Mesenchymal stem cell (in vitro differentiated cells and primary cell): ENCODE results near the gene LRRTM2.

Experiments used
- DNase-seq: peaks from one replicate; pipeline ENCODE4 v3.0.0-alpha.2; 2013
- H2AFZ ChIP-seq: one replicate; pipeline ENCODE4 v1.6.1; 2013; ENCODE audit warnings: low read depth, mild to moderate bottlenecking, control low read depth, inconsistent platforms, low read length, moderate library complexity
- H2AK5ac ChIP-seq: 2 replicates; pipeline ENCODE4 v1.6.1; 2013; ENCODE audit warnings: low read length, moderate library complexity, mild to moderate bottlenecking, inconsistent platforms; ENCODE audit not compliant: severe bottlenecking
- H2BK120ac ChIP-seq: one replicate; pipeline ENCODE4 v1.6.1; 2013; ENCODE audit warnings: low read depth, mild to moderate bottlenecking, inconsistent platforms, low read length, moderate library complexity
- H2BK12ac ChIP-seq, 2 experiments: one replicate each; pipeline ENCODE4 v1.6.1; 2013; ENCODE audit warnings: inconsistent platforms in 2 of 2, low read length in 2 of 2, mild to moderate bottlenecking in 2 of 2, moderate library complexity in 2 of 2, control low read depth in 1 of 2
- H2BK15ac ChIP-seq: one replicate; pipeline ENCODE4 v1.6.1; 2013; ENCODE audit warnings: mild to moderate bottlenecking, low read depth, inconsistent platforms; ENCODE audit not compliant: poor library complexity, severe bottlenecking
- H2BK5ac ChIP-seq: 2 replicates; pipeline ENCODE4 v1.6.1; 2013; ENCODE audit warnings: low read depth, mild to moderate bottlenecking, low read length, control low read depth, inconsistent platforms; ENCODE audit not compliant: poor library complexity, severe bottlenecking
- H3K14ac ChIP-seq, 2 experiments: one replicate each; pipeline ENCODE4 v1.6.1; 2013; ENCODE audit warnings: inconsistent platforms in 2 of 2, low read length in 2 of 2, control low read depth in 1 of 2, mild to moderate bottlenecking in 1 of 2, moderate library complexity in 1 of 2
- H3K18ac ChIP-seq, 2 experiments: one replicate each; pipeline ENCODE4 v1.6.1; 2013; ENCODE audit warnings: inconsistent platforms in 2 of 2, low read length in 2 of 2, control low read depth in 1 of 2, low read depth in 1 of 2, mild to moderate bottlenecking in 1 of 2
- H3K23ac ChIP-seq, 2 experiments: one replicate each; pipeline ENCODE4 v1.6.1; 2013; ENCODE audit warnings: inconsistent platforms in 2 of 2, low read length in 2 of 2, mild to moderate bottlenecking in 2 of 2, moderate library complexity in 2 of 2, control low read depth in 1 of 2
- H3K27ac ChIP-seq: 2 replicates; pipeline ENCODE4 v1.5.1; 2013; ENCODE audit warnings: mild to moderate bottlenecking, moderate library complexity, low read length, control low read depth, inconsistent platforms; ENCODE audit not compliant: poor library complexity, severe bottlenecking
- H3K27me3 ChIP-seq, 2 experiments: 2 replicates each; pipeline versions ENCODE4 v1.6.1 to v1.7.0; 2013; ENCODE audit warnings: low read length in 2 of 2, mild to moderate bottlenecking in 2 of 2, moderate library complexity in 2 of 2, control low read depth in 1 of 2, inconsistent platforms in 1 of 2; ENCODE audit not compliant: control insufficient read depth in 1 of 2, insufficient read depth in 1 of 2
- H3K36me3 ChIP-seq, 2 experiments: 2 replicates each; pipeline versions ENCODE4 v1.6.1 to v1.7.0; 2013; ENCODE audit warnings: low read length in 2 of 2, control low read depth in 1 of 2, inconsistent platforms in 1 of 2, low read depth in 1 of 2, mild to moderate bottlenecking in 1 of 2; ENCODE audit not compliant: insufficient read depth in 2 of 2, control insufficient read depth in 1 of 2
- H3K4ac ChIP-seq, 2 experiments: one replicate each; pipeline ENCODE4 v1.6.1; 2013; ENCODE audit warnings: inconsistent platforms in 2 of 2, low read length in 2 of 2, mild to moderate bottlenecking in 2 of 2, moderate library complexity in 2 of 2, control low read depth in 1 of 2, low read depth in 1 of 2
- H3K4me1 ChIP-seq: 2 replicates; pipeline ENCODE4 v1.6.1; 2013; ENCODE audit warnings: low read depth, low read length, control low read depth; ENCODE audit not compliant: control insufficient read depth, insufficient read depth
- H3K4me2 ChIP-seq: 2 replicates; pipeline ENCODE4 v1.6.1; 2013; ENCODE audit warnings: low read length, mild to moderate bottlenecking, inconsistent platforms; ENCODE audit not compliant: poor library complexity, severe bottlenecking
- H3K4me3 ChIP-seq, 2 experiments: 2 replicates each; pipeline versions ENCODE4 v1.5.1 to v1.7.0; 2013; ENCODE audit warnings: low read length in 2 of 2, mild to moderate bottlenecking in 2 of 2, control low read depth in 1 of 2, low read depth in 1 of 2; ENCODE audit not compliant: insufficient read depth in 1 of 2
- H3K79me1 ChIP-seq: replicated peaks from 2 replicates; pipeline ENCODE4 v1.6.1; 2013; ENCODE audit warnings: mild to moderate bottlenecking, control low read depth, low read length, inconsistent platforms; ENCODE audit not compliant: poor library complexity, severe bottlenecking
- H3K9ac ChIP-seq: 2 replicates; pipeline ENCODE4 v1.7.0; 2013; ENCODE audit warnings: mild to moderate bottlenecking, low read length, moderate library complexity
- H3K9me3 ChIP-seq: 2 replicates; pipeline ENCODE4 v1.7.0; 2013; ENCODE audit warnings: mild to moderate bottlenecking, low read length; ENCODE audit not compliant: control insufficient read depth
- H4K8ac ChIP-seq: one replicate; pipeline ENCODE4 v1.6.1; 2013; ENCODE audit warnings: inconsistent platforms, mild to moderate bottlenecking, low read length, moderate library complexity
- H4K91ac ChIP-seq: one replicate; pipeline ENCODE4 v1.6.1; 2013; ENCODE audit warnings: mild to moderate bottlenecking, low read length, inconsistent platforms
- WGBS: methylation state at CpG from one replicate; pipeline ENCODE4 v1.1.7; 2013; ENCODE audit warnings: mixed read lengths; 5-methylcytosine and 5-hydroxymethylcytosine counted together

Gene LRRTM2

GRCh38 chr5:138869038-138869437 lies 6.1 kb downstream of the LRRTM2 start:
- H3K9ac ChIP-seq, result no peak overlapping the region
- H2BK12ac ChIP-seq, result no peak overlapping the region
- no peak overlapping the region for H3K4me3 ChIP-seq
- H3K79me1 ChIP-seq, result peaks cover 9% of the 10 kb centered on the region
- DNase-seq, result no peak
- H4K91ac ChIP-seq, result no peak overlapping the region
- H3K27ac ChIP-seq, result no peak overlapping the region
- no peak overlapping the region for H2AK5ac ChIP-seq
- no peak overlapping the region for H2BK120ac ChIP-seq
- peaks cover 10% of the 10 kb centered on the region for H3K4me1 ChIP-seq
- no peak overlapping the region for H3K4ac ChIP-seq
- H3K18ac ChIP-seq, result no peak overlapping the region
- no peak overlapping the region for H2AFZ ChIP-seq
- H3K14ac ChIP-seq, result no peak overlapping the region
- H3K9me3 ChIP-seq, result no peaks in the 10 kb centered on the region
- no peak overlapping the region for H2BK5ac ChIP-seq
- peaks cover 2 to 8% of the 10 kb centered on the region in 2 experiments for H3K36me3 ChIP-seq
- no peak overlapping the region for H3K23ac ChIP-seq
- no peak overlapping the region for H3K4me2 ChIP-seq
- no peak overlapping the region for H4K8ac ChIP-seq
- no peak overlapping the region for H2BK15ac ChIP-seq
- 83% methylated on average over 1 of the region's 1 CpG for WGBS
- H3K27me3 ChIP-seq, result no peaks in the 10 kb centered on the region

- DNase-seq, result no peak
- Histone ChIP-seq H3K4me2 (no peak overlapping the region), H3K9me3 (peaks cover 8% of the 10 kb centered on the region), H3K9ac (no peak overlapping the region), H3K4me1 (peaks cover 8% of the 10 kb centered on the region), H3K27ac (no peak overlapping the region), H3K18ac (no peak overlapping the region), H4K91ac (no peak overlapping the region), H2BK15ac (no peak overlapping the region), H2AFZ (no peak overlapping the region), H2BK12ac (no peak overlapping the region), H3K4ac (no peak overlapping the region), H3K4me3 (no peak overlapping the region), H2AK5ac (no peak overlapping the region), H2BK120ac (no peak overlapping the region), H3K14ac (no peak overlapping the region), H2BK5ac (no peak overlapping the region), H3K27me3 (no peaks in the 10 kb centered on the region), H3K23ac (no peak overlapping the region), H3K79me1 (peaks cover 16% of the 10 kb centered on the region), H3K36me3 (peaks cover 9 to 12% of the 10 kb centered on the region in 2 experiments), H4K8ac (no peak overlapping the region)
- WGBS, result 100% methylated on average over 1 of the region's 1 CpG
Measured at GRCh38 chr5:138867011-138867410, 8.1 kb downstream of the LRRTM2 start.

GRCh38 chr5:138853132-138853531 lies 22.0 kb downstream of the LRRTM2 start:
- H3K27ac ChIP-seq, result no peak overlapping the region
- WGBS, result 81% methylated on average over 9 of the region's 9 CpGs

GRCh38 chr5:138850865-138851435 lies 24.2 kb downstream of the LRRTM2 start:
- Histone ChIP-seq H4K91ac (no peak overlapping the region), H3K14ac (no peak overlapping the region), H3K23ac (no peak overlapping the region), H3K9me3 (no peaks in the 10 kb centered on the region), H2AK5ac (no peak overlapping the region), H2BK120ac (no peak overlapping the region), H2BK12ac (no peak overlapping the region), H2AFZ (no peak overlapping the region), H3K4ac (no peak overlapping the region), H3K36me3 (peaks cover 5 to 6% of the 10 kb centered on the region in 2 experiments), H3K79me1 (peaks cover 11% of the 10 kb centered on the region), H3K4me1 (no peaks in the 10 kb centered on the region), H3K4me3 (no peak overlapping the region), H2BK15ac (no peak overlapping the region), H3K27ac (no peak overlapping the region), H3K4me2 (no peak overlapping the region), H3K18ac (no peak overlapping the region), H2BK5ac (no peak overlapping the region), H3K27me3 (no peaks in the 10 kb centered on the region), H3K9ac (no peak overlapping the region), H4K8ac (no peak overlapping the region)
- WGBS, result 76% methylated on average over 2 of the region's 2 CpGs
- no peak for DNase-seq

More at GRCh38 chr5:138853132-138853531, 22.0 kb downstream of the LRRTM2 start:
- H3K9me3 ChIP-seq, result no peaks in the 10 kb centered on the region
- no peak overlapping the region for H2BK5ac ChIP-seq
- no peak overlapping the region for H3K23ac ChIP-seq
- H3K4ac ChIP-seq, result no peak overlapping the region
- H2BK15ac ChIP-seq, result no peak overlapping the region
- no peak overlapping the region for H2BK120ac ChIP-seq
- H2BK12ac ChIP-seq, result no peak overlapping the region
- H3K4me3 ChIP-seq, result no peak overlapping the region
- no peak overlapping the region for H4K8ac ChIP-seq
- no peak overlapping the region for H3K9ac ChIP-seq
- no peak overlapping the region for H2AFZ ChIP-seq
- H3K79me1 ChIP-seq, result peaks cover 16% of the 10 kb centered on the region
- no peaks in the 10 kb centered on the region for H3K4me1 ChIP-seq
- peaks cover 4 to 6% of the 10 kb centered on the region in 2 experiments for H3K36me3 ChIP-seq
- H3K18ac ChIP-seq, result no peak overlapping the region
- H4K91ac ChIP-seq, result no peak overlapping the region
- no peak overlapping the region for H3K4me2 ChIP-seq
- H3K14ac ChIP-seq, result no peak overlapping the region
- H2AK5ac ChIP-seq, result no peak overlapping the region
- H3K27me3 ChIP-seq, result no peaks in the 10 kb centered on the region
- no peak for DNase-seq
